GM18511 (cell line): ENCODE results near the gene CTBS.
"Not testable (repeated sequence)": the region's sequence is repeated elsewhere in the genome, so short reads cannot be mapped to it uniquely, and the experiment has no call there.

Experiments used
- ATAC-seq: cut with Tn5 transposase; IDR thresholded peaks from one replicate; pipeline ENCODE4 v1.9.1; 2021; ENCODE audit warnings: mild to moderate bottlenecking, moderate library complexity; ENCODE audit not compliant: unreplicated experiment

Gene CTBS

GRCh38 chr1:84585803-84586202 lies 11.6 kb upstream of the CTBS start:
- no peak for ATAC-seq

GRCh38 chr1:84584126-84584525 lies 9.9 kb upstream of the CTBS start:
- ATAC-seq, result peak; percentile 56

GRCh38 chr1:84583648-84584047 lies 9.4 kb upstream of the CTBS start:
- peak; percentile 53 for ATAC-seq

- peak; percentile 75 for ATAC-seq
Observed at GRCh38 chr1:84582802-84583587, 8.8 kb upstream of the CTBS start.

GRCh38 chr1:84581648-84582047 lies 7.4 kb upstream of the CTBS start:
- no peak for ATAC-seq

- ATAC-seq, result no peak
Observed at GRCh38 chr1:84574936-84575335, 696 bp upstream of the CTBS start.

- ATAC-seq, result peak; percentile 10
Observed at GRCh38 chr1:84573481-84573966, 716 bp downstream of the CTBS start.

GRCh38 chr1:84571150-84571535 lies 3.1 kb downstream of the CTBS start:
- ATAC-seq, result no peak

- no peak for ATAC-seq
Observed at GRCh38 chr1:84570436-84571149, 3.6 kb downstream of the CTBS start.

- ATAC-seq, result no peak
Observed at GRCh38 chr1:84569216-84569615, 5.0 kb downstream of the CTBS start.

GRCh38 chr1:84550826-84551225 lies 23.4 kb downstream of the CTBS start:
- no peak for ATAC-seq

- no peak for ATAC-seq
Observed at GRCh38 chr1:84541679-84542078, 32.6 kb downstream of the CTBS start.

- ATAC-seq, result no peak
Observed at GRCh38 chr1:84540759-84541158, 33.5 kb downstream of the CTBS start.

GRCh38 chr1:84539972-84540371 lies 34.3 kb downstream of the CTBS start:
- ATAC-seq, result no peak

- peak; percentile 75 for ATAC-seq
Observed at GRCh38 chr1:84538599-84538998, 35.6 kb downstream of the CTBS start.

- ATAC-seq, result no peak
Observed at GRCh38 chr1:84525779-84526178, 48.5 kb downstream of the CTBS start.

GRCh38 chr1:84524590-84524989 lies 49.6 kb downstream of the CTBS start:
- no peak for ATAC-seq

GRCh38 chr1:84510668-84511067 lies 63.6 kb downstream of the CTBS start:
- no peak for ATAC-seq

- ATAC-seq, result no peak
Observed at GRCh38 chr1:84510165-84510564, 64.1 kb downstream of the CTBS start.

- ATAC-seq, result no peak
Observed at GRCh38 chr1:84509029-84509428, 65.2 kb downstream of the CTBS start.

GRCh38 chr1:84508510-84508909 lies 65.7 kb downstream of the CTBS start:
- ATAC-seq, result no peak

GRCh38 chr1:84507887-84508286 lies 66.4 kb downstream of the CTBS start:
- ATAC-seq, result not testable (repeated sequence)
